DMS 273 treated with DMSO at 0.1 percent for 48 hours (cell line): ENCODE data around the gene MOBP.

Experiments
- DNase-seq: peaks from one replicate; lab custom pipeline; 2025; lab: John Stamatoyannopoulos, UW

The MOBP gene

GRCh38 chr3:39499651-39500273 lies 32.3 kb downstream of the MOBP start:
- DNase-seq, result no peak

DNA sequence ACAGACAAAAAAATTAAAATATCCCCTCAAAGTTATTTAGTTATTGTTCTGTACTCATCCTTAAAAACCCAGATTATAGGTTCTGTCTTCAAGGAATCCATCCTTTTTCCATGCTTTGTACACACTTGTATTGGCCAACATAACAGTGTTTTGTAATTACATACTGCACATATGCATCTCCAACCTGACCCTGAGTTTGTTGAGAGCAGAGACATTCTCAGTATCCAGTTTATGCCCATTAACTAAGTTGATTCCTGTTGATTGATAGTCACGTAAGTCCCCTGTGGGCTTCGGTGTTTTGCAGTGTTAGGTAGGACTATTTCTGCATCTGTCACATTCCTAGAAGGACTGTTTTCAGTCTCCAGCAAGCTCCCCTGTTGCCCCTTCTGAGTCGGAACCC lies 33.6 kb downstream of the MOBP start:
- DNase-seq, result no peak

DNA sequence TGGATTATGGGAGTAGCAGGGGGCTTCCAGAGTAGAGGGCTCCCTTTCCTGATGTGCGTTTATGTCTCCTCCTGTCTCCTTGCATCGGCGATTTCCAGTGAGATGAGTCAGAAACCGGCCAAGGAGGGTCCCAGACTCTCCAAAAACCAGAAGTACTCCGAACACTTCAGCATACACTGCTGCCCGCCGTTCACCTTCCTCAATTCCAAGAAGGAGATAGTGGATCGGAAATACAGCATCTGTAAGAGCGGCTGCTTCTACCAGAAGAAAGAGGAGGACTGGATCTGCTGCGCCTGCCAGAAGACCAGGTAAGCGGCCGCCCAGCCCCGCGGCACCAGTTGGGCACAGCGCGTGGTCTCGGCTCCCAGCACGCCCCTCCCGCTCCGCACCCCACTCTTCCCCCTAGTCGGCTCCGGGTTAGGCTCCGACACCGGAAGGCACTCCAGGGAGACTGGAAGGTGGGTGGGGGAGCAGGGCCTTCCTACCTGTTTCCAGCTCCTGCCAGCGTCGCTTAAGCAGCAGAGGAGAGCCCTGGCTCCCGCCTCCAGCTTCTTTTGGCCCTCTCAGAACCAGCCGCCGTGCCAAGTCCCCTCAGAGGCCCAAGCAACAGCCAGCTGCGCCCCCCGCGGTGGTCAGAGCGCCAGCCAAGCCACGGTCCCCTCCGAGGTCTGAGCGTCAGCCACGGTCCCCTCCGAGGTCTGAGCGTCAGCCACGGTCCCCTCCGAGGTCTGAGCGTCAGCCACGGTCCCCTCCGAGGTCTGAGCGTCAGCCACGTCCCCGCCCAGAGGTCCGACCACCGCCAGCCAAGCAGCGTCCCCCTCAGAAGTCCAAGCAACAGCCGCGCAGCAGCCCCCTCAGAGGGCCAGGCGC lies 34.7 kb downstream of the MOBP start:
- DNase-seq, result no peak

DNA sequence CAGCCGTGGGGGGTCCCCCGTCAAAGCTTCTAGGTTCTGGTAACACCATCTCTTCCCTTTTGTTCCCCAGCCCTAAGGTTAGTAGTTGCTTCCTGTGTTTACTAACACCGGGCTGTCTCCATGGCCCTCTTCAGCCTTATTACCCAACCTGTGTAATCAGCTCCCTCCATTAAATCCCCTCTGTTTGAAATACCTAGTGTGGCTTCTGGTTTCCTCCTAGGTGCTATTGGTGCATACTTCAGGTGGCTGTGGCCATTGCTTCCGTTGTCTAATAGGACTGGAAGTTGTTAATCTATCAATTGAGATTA lies 35.3 kb downstream of the MOBP start:
- DNase-seq, result no peak

- no peak for DNase-seq
These were observed 38.6 kb downstream of the MOBP start for GRCh38 chr3:39505866-39506742.

DNA sequence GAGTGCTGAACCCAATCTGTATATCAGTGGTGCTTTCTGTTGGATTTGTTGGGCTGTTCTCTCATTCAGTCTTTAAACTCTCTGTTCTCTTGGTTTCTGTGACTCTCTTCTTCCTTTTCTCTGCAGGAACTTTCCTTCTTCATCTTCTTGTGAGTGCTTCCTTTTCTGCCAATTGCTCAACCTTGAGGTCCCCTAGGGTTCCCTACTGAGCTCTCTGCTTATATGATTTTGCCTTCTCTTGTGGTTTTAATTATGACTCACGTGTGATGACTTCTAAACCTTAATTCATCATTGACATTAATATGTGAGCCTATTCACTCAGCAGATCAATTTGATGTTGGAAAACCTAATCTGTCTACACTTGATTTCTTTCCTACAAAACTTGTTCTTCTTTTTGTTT lies 39.4 kb downstream of the MOBP start:
- no peak for DNase-seq

- no peak for DNase-seq
These were observed 46.4 kb downstream of the MOBP start for GRCh38 chr3:39513791-39514369.

DNA sequence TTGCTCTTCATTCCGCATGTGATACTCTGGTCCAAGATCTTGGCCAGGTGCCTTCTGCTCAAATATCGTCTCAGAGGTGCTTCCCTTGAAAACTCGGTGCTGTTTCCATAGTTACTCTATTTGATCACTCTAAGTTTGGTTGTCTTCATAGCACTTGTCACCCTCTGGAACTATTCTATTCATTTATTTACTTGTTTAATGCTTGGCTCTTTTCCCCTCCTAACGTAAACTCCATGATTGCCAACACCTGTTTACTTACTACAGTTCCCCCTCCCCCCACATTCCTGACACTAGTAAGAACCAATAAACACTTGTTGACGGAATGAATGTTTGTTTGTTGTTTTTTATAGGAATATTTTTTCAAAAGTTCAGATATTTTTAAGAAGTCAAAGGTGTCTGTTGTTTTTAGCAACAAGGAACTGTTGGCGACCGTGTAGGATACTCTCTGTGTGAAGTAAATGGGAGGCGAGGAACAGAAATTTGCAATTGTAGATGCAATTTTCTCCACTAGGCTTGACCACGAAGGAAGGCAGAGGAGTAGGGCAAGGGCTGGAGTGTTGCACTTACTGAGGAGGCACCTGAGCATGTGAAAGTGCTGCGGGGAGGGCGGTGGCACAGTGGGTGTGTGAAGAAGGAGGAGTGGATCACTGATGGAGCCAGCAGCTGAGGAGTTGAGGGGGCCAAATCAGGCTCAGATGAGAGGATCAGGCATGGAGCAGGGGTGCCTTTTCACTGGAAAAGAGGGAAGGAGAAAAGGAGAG lies 48.4 kb downstream of the MOBP start:
- DNase-seq, result no peak

GRCh38 chr3:39519103-39519502 lies 51.6 kb downstream of the MOBP start:
- DNase-seq, result no peak

DNA sequence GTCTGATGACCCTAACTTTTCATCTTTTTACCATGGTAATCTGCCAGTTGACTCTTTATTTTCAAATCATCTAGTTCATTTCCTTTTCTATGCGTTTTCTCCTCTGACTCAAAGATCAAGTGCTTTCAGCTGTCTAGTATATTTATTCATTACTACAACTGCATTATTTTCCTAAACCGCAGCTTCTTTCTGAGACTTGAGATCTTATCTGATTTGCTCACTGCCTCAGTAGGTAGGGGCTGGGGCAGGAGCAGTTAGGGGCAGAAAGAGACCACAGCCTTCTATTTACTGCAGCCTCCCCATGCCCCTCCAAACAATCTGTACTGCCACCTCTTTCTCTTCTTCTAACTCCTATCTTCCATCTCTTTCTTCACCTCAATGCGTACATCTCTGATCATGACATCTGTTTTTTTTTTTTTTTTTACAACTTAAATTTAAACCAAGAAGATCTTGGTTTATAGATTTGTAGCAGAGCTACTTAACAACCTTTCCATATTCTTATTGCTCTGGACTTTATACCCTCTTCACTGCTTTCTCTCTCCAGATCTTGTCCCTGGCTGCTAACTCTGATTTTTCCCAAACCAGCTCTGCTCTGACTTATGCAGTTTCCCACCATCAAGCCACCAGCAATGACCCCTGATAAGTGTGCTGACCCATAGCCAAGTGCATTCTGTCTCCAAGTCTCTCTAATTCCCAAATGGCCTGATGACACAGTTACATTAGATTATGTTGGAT lies 52.2 kb downstream of the MOBP start:
- no peak for DNase-seq

DNA sequence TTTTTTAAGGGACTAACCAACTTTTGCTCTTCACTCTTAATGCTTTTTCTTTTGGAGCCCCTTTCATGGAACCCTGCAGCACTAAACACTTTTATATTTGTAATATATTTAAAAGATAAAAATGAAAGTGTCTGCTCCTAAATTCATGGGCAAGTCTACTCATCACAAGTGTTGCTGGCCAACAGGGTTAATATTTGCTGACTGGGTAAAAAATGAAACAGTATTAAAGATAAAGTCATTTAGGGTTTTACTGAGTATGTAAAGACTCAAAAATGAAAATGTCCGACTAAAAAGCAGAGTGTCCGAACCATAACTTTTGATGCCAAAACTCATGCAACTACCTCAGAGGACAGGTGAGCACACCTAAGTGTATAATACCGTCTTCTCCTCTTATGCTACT lies 54.0 kb downstream of the MOBP start:
- DNase-seq, result no peak

- no peak for DNase-seq
These were observed 56.6 kb downstream of the MOBP start for GRCh38 chr3:39524107-39524506.

DNA sequence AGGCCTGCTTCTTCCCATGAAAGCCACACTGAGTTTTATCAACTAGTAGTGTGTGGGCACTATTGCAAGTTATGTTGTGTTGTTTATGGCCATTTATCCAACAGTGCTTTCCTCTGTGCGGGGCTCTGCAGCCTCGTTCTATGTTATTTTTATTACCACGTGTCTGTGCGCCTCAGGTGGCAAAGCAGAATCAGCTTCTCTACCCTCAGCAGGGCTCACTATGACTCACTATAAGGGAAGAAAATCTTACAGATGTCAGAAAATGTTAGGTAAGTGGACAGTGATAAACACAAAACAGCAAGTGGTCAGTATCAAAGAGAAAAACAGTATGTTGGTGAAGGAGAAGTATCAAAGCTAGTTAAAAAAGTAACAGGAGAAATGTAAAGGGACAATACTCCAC lies 61.4 kb downstream of the MOBP start:
- no peak for DNase-seq

GRCh38 chr3:39529577-39529976 lies 62.1 kb downstream of the MOBP start:
- no peak for DNase-seq

- no peak for DNase-seq
These were observed 63.6 kb downstream of the MOBP start for GRCh38 chr3:39531066-39531465.

- no peak for DNase-seq
These were observed 64.2 kb downstream of the MOBP start for GRCh38 chr3:39531665-39532064.

DNA sequence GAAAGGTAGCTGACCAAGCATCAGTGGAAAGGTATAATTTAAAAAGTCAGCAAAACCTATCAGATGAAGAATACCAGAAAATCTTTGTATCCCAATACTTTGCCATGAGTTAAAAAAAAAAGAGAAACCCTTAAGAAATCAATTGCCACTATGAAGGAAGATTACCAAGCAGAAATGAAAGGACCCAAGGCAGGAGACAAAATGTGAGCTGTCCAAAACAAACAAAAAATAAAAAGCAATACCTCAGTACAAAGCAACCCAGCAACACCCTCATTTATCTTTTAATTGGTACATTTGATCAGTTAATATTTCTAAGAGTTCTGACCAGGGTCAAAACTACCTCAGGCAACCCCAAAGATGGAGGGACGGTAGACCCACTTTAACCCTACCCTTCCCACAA lies 65.3 kb downstream of the MOBP start:
- DNase-seq, result no peak

- DNase-seq, result no peak
These were observed 65.7 kb downstream of the MOBP start for GRCh38 chr3:39533226-39533625.

- no peak for DNase-seq
These were observed 72.9 kb downstream of the MOBP start for GRCh38 chr3:39540162-39540921.

GRCh38 chr3:39541442-39541841 lies 74.0 kb downstream of the MOBP start:
- no peak for DNase-seq
